ENCODE measurements around the gene CRACR2A.

The CRACR2A gene

DNA sequence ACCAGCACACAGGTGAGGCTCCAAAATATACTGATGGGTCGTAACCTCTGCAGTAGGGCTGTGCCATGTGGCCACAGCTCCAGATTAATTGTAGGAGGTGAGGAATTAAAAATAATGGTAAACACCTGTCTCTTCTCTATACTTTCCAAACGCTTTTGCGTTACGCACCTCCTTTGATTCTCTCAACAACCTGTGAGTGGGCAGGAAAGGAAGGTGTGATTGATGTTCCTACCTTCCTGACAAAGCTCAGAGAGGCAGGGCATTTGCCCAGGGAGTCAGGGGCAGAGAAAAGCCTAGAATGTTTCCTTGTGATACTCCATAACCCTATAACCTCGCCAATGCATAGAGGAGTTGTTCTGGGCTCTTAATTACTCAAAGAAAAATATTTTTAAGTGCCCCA, 137.0 kb downstream of the CRACR2A start:
- no peak for DNase-seq (ENCODE audit: low spot score)

DNA sequence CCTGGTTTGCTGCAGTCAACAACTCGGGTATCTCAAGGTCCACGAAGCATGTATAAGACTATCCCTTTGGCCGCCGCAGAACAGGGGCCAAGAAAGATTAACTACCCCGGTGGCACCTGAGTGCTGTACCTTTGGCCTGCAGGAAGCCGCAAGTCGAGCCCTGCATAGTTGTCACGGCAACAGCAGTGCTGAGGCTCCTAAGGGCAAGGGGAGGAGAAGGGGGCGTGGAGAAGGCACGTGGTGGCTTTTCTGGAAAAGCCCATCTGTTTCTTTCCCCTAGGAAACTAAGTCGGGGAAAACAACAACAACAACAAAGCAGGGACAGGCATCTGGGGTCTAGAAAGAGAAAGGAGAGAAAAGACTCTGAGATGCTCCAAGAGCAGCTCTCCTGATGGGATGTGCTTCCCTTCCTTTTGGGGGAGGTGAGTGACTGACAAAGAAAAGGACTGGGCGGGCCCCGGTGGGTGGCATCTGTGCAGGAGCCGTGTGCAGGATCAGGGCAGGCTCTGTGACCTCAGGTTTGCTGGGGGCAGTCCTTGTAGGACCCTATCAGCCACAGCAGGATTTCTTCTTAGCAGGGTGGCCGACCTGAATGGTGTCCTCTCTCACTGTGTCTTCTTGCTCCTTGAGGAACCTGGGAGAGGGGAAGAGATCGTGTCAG, 138.0 kb downstream of the CRACR2A start:
- DNase-seq (ENCODE audit: low spot score): no peak

DNA sequence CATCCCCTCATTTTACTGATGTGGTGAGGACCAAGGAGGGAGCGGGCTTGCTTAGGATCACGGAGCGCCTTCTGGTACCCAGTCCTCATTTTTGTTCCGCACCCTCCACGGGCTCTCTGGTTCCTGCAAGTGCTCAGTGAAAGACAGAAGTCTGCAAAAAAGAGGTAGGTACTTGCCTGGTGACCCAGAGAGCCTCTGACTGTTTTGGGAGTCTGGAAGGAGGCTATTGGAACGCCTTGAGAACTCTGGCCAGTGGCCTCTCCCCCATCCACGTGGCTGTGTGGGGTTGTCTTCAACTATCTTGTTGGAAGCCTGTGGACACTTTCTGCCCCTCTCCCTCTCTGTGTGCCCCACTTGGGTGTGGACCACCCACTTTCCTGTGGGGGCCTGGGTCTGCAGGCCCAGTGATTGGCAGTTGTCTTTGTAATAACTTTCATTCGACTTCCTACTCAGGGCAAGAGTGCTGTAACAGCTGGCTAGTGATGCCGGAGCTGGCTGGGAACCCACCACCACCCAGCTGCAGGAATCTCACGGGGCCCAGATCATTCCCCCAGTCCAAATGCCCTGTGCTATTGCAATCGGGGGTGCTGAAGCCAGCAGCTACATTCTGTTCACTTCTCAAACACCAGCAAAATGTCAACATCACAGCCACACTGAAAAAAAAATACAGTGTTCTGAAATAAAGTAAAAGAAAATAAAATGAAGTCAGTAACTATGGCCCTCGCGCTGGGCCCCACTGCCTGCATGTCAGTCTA, 139.1 kb downstream of the CRACR2A start:
- DNase-seq (ENCODE audit: low spot score): no peak

DNA sequence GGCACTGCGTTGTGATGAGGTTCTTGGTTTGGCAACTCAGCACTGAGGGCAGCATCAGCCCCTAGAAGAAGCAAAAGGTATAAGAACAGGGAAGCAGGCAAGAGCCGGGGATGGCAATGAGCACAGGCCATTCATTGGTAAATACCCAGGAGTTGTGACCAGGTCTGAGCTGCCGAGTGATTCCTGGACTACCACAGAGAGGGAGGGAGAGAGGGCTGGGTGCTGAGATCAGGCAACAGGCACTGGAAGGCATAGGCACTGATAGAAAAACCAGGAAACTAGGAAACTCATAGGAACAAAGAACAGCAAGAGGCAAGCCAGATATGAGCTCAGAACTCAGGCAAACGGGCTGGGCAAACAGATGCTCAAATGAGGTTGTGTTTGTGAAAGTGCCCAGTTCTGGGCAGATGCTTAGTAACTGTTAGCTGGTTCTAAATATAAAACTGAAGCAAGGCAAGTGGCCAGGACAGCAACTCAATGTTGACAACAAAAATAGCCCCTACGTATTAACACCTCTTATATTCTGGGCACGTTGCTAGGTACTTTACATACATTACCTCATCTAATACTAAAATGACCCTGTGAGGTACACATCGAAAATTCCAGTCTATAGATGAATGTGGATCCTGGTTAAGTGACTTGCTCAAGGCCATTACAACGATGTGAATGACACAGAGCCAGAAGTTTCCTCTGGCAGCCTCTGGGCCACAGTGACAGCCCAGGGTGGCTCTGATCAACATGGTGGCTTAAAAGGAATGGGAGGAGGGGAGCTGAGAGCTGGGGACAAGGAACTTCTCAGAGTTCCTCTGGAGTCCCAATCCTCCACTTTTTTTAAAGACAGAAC, 140.8 kb downstream of the CRACR2A start:
- no peak for DNase-seq (ENCODE audit: low spot score)

DNA sequence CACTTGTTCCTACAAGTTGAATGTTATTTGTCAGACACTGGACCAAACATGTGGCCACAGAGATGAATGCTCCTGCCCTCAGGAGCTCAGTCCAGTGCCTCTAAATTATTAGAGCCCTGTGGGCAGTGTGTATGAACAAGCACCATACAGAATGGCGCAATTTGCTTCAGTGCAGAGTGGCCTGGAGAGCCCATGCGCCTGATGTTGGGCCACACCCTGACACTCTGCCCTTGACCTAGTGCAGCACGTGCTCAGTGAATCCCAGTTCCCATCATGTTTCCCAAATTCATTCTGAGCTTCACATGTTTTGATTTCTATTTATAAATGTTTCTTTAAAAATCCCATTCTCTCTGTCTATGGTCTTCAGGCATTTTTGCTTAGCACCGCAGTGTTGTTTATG, 145.1 kb downstream of the CRACR2A start:
- DNase-seq (ENCODE audit: low spot score): no peak

DNA sequence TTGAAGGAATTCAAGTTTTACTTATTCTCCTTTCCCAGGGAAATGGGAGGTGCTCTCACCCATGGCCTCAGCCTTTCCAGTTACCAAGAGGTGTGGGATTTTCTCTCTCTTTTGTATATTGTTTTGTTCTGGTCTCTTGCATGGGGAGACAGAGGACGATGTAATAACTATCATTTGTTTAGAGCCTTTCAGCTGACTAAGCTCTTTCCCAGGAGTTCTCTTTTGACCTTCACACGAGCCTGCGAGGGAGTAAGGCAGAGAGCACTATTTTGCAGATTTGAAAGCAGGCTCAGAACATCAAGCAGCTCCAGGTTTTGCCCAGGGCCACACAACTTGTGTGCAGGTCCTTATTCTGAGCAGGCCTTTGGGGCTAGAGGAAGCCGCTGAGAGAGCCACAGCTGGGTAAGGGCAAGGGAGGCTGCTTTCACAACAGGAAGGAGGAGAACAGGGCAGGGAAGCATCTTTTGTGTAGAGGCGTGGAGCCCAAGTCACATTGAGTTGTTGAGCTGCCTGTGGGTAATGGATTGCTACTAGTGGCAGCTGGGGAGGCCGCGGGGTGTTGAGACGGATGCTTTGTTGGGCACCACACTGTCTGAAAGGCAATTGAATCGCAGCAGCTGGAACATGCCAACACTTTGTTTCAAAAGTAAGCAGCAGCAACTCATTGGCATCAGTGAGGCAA, 145.7 kb downstream of the CRACR2A start:
- DNase-seq (ENCODE audit: low spot score): no peak

DNA sequence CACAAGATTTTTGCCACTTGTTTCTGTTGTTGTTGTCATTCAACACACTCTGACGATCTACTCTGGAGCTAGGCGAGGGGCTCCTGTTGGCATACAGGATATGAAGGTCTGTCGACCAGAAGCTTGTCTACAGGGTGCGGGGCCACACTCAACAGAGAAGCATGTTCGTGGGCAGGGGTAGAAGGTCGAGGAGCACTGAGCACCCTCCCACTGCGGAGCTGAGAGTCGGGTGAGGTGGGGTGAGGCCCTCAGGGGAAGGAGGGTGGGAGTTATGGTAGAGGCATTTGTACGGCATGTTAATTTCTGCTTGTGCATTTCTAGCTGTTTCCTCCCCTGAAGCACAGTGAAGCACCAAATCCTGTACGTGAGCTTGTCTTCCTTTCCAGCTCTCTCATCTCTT, 146.8 kb downstream of the CRACR2A start:
- DNase-seq (ENCODE audit: low spot score): no peak

DNA sequence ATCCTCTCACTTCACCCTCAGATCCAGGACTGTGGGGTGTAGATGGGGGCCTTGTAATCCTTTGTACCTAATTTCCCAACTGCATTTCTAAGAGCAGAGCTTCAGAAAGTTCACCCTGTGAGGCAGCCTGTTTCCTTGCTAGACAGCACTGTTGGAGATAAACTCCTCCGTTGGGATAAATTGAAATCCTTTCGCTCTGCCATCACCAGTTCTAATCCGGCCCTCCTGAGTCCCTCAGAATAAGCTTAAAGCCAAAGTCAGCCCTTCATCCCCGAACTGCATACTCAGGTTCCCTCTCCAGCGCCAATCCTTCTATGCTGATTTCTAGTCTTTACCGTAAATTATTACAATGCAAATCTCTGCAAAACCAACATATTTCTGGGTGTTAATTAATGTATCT, 147.2 kb downstream of the CRACR2A start:
- no peak for DNase-seq (ENCODE audit: low spot score)

DNA sequence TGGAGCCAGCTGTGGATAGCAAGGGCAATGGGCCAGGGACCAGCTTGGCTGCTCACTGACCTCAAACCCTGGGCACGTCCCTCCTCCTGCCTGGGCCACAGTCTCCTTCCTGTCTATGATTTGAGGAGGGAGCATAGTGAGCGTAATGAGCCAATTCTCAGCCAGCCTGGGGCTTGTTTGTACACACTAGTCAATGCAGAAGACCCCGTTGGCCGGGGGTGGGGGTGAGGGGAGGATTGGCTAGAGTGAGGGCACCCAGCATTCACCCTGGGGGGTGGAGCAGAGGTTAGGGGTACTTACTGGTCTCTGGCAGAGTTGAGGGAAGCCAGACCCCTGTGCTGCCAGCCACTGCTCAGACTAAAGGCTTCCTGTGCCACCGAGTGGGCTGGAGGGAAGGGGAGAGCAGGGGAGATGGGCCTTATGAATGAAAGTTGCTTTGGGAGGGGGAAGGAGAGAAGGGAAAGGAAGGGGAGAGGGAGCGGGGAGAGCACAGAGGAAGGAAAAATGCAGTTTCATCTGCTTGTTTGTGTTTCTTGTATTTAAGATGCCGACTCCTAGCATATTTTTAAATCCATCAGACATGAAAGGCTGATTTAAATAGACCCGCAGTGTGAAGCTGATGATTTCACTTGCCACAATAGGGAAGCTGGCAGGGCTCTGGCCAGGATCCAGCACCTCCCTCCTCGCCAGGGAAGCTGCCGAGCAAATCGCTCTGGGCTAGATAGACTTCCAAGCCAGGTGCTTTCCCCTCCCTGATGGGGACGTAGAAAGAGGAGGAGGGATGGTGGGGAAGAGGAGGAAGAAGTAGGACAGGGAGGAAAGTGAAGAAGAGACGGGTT, 147.9 kb downstream of the CRACR2A start:
- no peak for DNase-seq (ENCODE audit: low spot score)

DNA sequence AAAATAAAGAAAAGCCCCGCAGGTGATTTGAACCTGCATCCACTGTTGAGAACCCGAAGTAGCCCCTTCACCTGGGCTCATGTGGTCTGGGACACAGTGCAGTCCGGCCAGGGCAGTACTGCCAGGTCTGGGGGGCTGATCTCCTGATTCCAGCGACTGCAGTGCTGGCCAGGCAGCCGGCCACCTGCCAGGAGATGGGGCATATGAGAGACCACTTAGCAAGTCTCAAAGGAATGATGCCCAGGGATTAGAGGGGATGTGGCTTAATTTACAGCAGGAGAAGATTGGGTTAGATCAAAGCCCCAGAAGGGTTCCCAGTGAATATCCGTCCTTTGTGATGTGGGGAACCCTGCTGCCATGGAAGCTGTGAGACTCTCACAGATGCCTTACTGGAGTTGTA, 148.6 kb downstream of the CRACR2A start:
- DNase-seq (ENCODE audit: low spot score): no peak

DNA sequence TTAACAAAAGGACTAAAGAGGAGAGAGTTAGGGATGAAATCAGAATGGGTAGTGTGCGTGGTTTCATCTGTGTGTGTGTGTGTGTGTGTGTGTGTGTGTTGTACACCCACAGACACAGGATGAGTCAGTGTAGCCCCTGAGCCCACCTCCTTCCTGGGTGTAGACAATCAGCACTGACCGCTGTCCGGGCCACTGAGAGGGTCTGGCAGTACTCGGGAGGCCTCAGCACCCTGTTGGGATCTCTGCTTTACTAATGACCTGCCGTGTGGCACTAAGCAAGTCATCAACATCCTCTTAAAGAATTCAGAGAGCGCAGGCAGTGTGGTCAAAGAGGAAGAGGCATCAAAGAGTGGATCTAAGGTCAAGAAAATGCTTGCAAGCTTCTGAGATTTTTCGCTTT, 149.3 kb downstream of the CRACR2A start:
- DNase-seq (ENCODE audit: low spot score): no peak

DNA sequence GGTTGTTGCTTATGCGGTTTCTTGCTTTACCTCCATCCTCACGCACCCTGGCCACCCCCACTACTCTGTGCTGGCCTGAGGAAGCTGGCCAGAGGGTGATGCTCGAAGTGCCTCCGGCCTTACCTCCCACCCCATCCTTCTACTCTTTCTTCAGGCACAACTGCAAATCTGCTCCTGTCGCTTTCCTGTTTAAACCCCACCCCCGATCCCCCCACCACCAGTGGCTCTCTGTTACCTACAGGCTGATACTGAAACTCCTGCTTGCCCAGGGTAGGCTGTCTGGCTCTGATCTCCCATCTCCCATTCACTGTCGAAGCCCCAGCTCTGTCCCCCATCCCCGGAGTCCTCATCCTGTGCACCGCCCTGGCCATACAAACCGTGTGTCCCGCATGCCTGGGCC, 150.4 kb downstream of the CRACR2A start:
- DNase-seq (ENCODE audit: low spot score): no peak

DNA sequence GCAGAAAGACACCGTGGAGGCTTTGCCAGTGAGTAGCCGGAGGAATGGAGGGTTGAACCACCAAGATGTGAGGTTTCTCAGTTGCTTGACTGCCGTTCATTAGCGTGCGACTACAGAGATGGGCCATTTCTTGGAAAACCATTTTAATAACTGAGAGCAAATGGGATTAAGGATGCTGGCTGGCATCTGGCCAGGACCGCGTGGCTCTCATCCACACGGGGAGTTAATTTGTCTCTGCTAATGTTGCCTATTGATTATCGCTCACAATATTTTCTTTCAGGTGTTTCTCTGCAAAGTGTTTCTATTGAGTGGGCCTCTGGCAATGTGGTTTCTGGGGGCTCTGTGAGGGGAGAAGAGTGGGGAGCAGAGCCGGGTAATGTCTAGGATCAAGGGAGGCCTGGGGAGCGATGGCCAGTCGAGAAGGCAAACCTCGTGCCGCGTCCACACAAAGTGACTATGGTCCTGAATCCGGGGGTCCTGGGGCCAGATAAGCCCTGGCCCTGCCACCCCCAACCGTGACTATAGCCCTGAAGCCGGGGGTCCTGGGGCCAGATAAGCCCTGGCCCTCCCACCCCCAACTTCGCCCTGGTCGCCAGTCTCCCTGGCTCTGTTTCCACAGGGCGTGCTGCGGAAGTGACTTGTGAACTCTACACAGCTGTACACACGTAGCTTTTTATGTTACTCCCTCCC, 151.3 kb downstream of the CRACR2A start:
- DNase-seq (ENCODE audit: low spot score): no peak

DNA sequence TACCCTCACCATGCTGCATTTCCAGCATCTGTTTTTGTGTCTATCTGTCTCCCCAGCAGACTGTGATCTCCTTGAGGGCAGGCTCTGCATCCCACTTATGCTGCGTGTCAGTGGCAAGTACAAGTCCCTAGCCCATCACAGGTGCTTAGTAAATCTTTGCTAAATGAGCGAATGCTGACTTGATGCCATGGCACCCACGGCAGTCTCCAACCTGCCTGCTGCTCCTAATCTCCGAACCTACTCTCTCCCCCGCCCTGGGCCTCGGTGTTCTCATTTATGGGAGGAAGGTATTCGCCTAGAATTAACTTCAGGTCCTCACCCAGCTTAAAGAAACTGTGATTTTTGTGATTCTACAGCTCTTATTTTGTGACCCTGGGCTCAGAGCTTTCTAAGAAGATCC, 152.0 kb downstream of the CRACR2A start:
- DNase-seq (ENCODE audit: low spot score): no peak

DNA sequence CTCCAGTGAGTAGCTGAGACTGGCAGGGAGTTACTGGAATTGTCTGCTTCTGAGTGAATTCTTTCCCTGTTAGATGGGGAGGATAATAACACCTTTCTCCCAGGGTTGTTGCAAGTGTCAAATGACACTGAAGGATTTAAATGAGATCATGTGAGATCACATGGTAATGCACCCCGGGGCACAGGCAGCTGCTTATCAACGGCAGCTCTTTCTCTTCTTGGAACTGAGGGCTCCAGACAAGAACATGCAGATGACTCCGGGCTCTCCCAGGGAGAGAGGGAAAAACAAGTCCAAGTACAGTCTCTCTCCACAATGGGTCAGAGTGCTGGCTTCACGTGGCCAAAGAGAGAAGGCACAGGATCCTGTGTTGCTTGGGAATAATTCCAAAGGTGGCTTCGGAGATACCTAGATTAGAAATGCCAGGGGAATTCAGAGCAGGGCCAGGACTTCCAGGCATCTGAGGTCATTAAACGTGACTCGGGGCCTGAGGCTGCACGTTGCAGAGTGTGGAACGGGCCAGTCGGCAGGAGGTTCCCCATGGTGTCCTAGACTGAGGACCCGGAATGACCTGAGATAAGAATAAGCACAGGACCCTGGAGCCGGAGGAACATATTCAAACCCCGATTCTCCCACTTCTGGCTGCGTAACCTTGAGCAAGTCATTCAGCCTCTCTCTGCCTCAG, 152.7 kb downstream of the CRACR2A start:
- no peak for DNase-seq (ENCODE audit: low spot score)

DNA sequence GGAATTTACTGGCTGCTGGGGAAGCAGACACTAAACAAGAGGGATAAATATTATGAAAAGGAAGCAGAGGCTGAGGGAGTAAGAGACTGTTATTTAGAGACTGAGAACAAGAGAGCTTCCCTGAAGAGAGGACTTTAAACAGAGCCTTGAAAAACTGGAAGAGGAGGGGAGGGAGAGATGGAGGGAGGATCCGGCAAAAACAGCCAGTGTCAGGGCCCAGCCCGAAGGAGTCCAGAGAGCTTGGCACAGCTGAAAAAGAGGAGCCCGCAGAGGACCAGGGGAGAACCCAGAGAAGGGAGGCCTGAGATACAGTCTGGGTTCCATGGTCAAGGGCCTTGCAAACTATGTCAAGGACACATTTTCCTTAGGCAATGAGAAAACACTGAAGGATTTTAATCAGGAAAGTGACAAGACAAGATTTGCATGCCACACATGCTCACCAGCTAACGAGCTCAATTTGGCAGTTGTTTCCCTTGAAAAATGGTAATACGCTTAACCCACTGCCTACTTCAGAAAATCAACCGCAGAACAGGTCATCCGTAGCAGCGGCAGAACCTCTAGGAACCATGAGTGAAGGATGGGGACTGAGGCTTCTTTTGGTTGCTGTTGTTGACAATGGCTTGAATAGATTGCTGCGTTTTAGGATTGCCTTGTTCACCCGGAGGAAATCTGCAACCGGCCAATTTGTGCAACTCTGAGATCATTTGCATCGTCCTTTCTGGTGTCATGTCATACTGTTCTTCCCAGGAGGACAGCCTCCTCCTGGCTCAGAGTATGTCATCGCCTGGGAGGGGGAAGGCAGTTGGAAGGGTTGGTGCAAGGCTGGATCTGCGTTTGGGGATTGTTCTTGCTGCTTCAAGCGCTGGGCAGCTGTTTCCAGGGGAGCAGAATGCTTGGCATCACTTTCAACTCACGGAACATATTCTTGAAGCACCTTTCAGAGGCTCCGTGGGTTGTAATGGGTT, 153.7 kb downstream of the CRACR2A start:
- no peak for DNase-seq (ENCODE audit: low spot score)

DNA sequence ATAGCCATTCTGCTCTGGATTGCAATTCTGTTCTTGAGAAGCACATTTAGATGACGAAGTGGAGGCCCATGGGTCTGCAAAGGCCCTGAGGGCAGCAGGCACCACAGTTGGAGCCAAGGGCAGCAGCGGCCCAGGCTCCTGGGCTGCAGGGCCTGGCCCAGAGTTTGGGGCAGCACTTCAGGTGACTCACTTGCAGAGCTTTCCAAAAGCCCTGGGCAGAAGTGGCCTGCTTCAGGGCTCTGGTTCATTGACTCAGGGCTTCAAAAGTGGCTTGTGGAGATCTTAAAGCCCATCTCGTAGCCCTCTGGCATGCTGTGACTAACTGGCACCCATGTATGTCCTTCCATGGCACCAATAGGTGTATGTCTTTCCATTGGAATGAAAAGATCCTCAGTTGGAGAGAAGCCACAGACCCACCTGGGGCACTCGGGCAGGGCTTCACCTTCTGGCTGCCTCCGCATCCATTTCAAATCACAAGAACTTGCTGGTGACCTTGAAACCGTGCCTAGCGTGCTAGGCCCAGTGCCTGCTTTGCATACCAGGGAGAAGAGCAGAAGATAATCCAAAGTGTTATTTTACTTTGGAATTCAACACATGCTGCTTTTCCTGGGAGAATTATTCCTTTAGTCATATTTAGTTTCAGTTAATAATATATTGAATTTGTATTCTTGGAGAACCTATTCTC, 155.2 kb downstream of the CRACR2A start:
- no peak for DNase-seq (ENCODE audit: low spot score)

DNA sequence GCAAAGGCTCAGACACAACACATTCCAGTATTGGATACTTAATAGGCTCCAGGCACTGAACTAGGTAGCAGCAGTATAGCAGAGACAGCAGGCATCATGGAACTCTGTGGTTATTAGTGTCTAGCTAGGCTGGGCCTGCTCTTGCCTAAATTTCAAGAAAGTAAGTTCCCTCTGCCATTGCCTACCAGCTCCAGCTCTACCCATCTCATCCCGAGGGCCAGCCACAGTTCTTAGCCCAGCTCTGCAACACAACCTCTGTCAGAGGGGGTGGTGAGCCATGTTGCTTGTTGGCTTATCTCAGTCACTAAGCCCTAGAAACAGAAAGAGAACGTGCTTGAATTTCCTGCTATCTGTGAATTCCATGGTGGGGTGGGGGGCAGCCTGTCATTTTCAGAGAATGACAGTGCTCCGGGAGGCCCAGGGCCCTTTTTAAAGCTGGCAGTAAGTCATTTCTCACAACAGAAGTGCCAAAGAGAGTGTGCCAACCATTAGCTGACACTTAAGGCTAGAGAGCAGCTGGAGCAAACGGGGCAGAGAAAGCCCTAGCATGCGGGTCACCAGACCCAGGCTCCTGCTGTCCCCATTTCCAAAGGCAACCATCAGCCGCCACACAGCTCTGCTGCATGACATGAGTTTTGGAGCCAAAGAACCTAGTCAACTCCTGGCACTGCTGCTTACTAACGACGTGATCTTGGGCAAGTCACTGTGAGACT, 156.1 kb downstream of the CRACR2A start:
- no peak for DNase-seq (ENCODE audit: low spot score)
